ENCODE measurements around the gene FTO. TPM values are rescaled to one million over a fixed set of nuclear protein-coding genes. Genes with fewer than 3 reads are reported as not detected.
A peak's percentile ranks its signal among the peaks of the same experiment; 100 is the strongest.

FTO gene
- total RNA-seq, 1 donor from 2014 or later = 110 TPM

- no peaks in the 10 kb centered on the region for H3K27me3 Mint-ChIP-seq (ENCODE audit: insufficient read depth, low read depth)
- H3K4me1 Mint-ChIP-seq = peaks cover 17% of the 10 kb centered on the region
- H3K4me2 ChIP-seq = no peak overlapping the region
- H3K36me3 ChIP-seq = no peaks in the 10 kb centered on the region
- H3K36me3 Mint-ChIP-seq = no peaks in the 10 kb centered on the region
- H3K27me3 ChIP-seq = no peaks in the 10 kb centered on the region
- peaks cover 61% of the 10 kb centered on the region for H3K4me1 ChIP-seq
- TF ChIP-seq EZH2 (IDR thresholded peaks at IDR 0.05) (no peak), CTCF (IDR thresholded peaks at IDR 0.05) (no peak), EZH2phosphoT487 (IDR thresholded peaks at IDR 0.05) (no peak)
- no peak overlapping the region for H3K9ac ChIP-seq
- no peaks in the 10 kb centered on the region for H3K9me3 Mint-ChIP-seq
- no peaks in the 10 kb centered on the region for H4K20me1 ChIP-seq (ENCODE audit: low read depth)
- no peaks in the 10 kb centered on the region for H3K9me3 ChIP-seq (ENCODE audit: low read depth)
- no peak overlapping the region for H3K27ac Mint-ChIP-seq
- H3K4me3 Mint-ChIP-seq = no peak overlapping the region
- no peak for DNase-seq (ENCODE audit: low spot score)
- H2AFZ ChIP-seq (replicated peaks) = no peak overlapping the region
- peaks cover 11% of the 10 kb centered on the region for H3F3A ChIP-seq (ENCODE audit: low read depth)
- H3K79me2 ChIP-seq (ENCODE audit: low read depth) = peaks cover 58% of the 10 kb centered on the region
- no peak overlapping the region for H3K4me3 ChIP-seq
- no peak overlapping the region for H3K27ac ChIP-seq
Measured at GRCh38 chr16:53775106-53775820, 71.3 kb downstream of the FTO start.

GRCh38 chr16:53775821-53776431 is 72.0 kb downstream of the FTO start:
- peaks cover 11% of the 10 kb centered on the region for H3F3A ChIP-seq (ENCODE audit: low read depth)
- no peaks in the 10 kb centered on the region for H3K36me3 Mint-ChIP-seq
- H3K4me3 Mint-ChIP-seq = no peak overlapping the region
- H3K9me3 Mint-ChIP-seq = no peaks in the 10 kb centered on the region
- H3K4me1 ChIP-seq = peaks cover 55% of the 10 kb centered on the region
- H3K4me3 ChIP-seq = no peak overlapping the region
- H4K20me1 ChIP-seq (ENCODE audit: low read depth) = no peaks in the 10 kb centered on the region
- TF ChIP-seq EZH2 (IDR thresholded peaks at IDR 0.05) = no peak
- no peak for TF ChIP-seq EZH2phosphoT487 (IDR thresholded peaks at IDR 0.05)
- TF ChIP-seq CTCF (IDR thresholded peaks at IDR 0.05) = no peak
- H2AFZ ChIP-seq (replicated peaks) = no peak overlapping the region
- no peaks in the 10 kb centered on the region for H3K27me3 ChIP-seq
- H3K27ac ChIP-seq = no peak overlapping the region
- H3K27ac Mint-ChIP-seq = no peak overlapping the region
- H3K27me3 Mint-ChIP-seq (ENCODE audit: insufficient read depth, low read depth) = no peaks in the 10 kb centered on the region
- peak; percentile 19 for DNase-seq (ENCODE audit: low spot score)
- peaks cover 17% of the 10 kb centered on the region for H3K4me1 Mint-ChIP-seq
- H3K79me2 ChIP-seq (ENCODE audit: low read depth) = peaks cover 65% of the 10 kb centered on the region
- no peak overlapping the region for H3K9ac ChIP-seq
- no peaks in the 10 kb centered on the region for H3K36me3 ChIP-seq
- peak overlapping the region; percentile 4 for H3K4me2 ChIP-seq
- H3K9me3 ChIP-seq (ENCODE audit: low read depth) = no peaks in the 10 kb centered on the region

- H3K27ac Mint-ChIP-seq = no peak overlapping the region
- Histone ChIP-seq H3K9me3 (ENCODE audit: low read depth) (no peaks in the 10 kb centered on the region), H3K4me3 (no peak overlapping the region), H3K79me2 (ENCODE audit: low read depth) (peaks cover 64% of the 10 kb centered on the region), H2AFZ (replicated peaks) (no peak overlapping the region), H3K27me3 (no peaks in the 10 kb centered on the region), H3F3A (ENCODE audit: low read depth) (no peaks in the 10 kb centered on the region), H3K4me1 (peaks cover 34% of the 10 kb centered on the region), H3K36me3 (no peaks in the 10 kb centered on the region), H3K27ac (no peak overlapping the region), H3K4me2 (peak overlapping the region; percentile 34), H3K9ac (no peak overlapping the region), H4K20me1 (ENCODE audit: low read depth) (no peaks in the 10 kb centered on the region)
- peaks cover 21% of the 10 kb centered on the region for H3K4me1 Mint-ChIP-seq
- DNase-seq (ENCODE audit: low spot score) = no peak
- H3K36me3 Mint-ChIP-seq = peaks cover 4% of the 10 kb centered on the region
- no peaks in the 10 kb centered on the region for H3K9me3 Mint-ChIP-seq
- no peaks in the 10 kb centered on the region for H3K27me3 Mint-ChIP-seq (ENCODE audit: insufficient read depth, low read depth)
- TF ChIP-seq EZH2 (IDR thresholded peaks at IDR 0.05) = no peak
- no peak for TF ChIP-seq CTCF (IDR thresholded peaks at IDR 0.05)
- no peak for TF ChIP-seq EZH2phosphoT487 (IDR thresholded peaks at IDR 0.05)
- H3K4me3 Mint-ChIP-seq = no peak overlapping the region
Measured at GRCh38 chr16:53779186-53779585, 75.2 kb downstream of the FTO start.
